Liver (tissue), 9 donors: Measurements from ENCODE around the gene RNF19B. TPM values are rescaled to one million over a fixed set of nuclear protein-coding genes. Genes with fewer than 3 reads are reported as not detected.

Experiments used
- DNase-seq: peaks from one replicate; pipeline ENCODE4 v3.0.0-alpha.2; 2017; ENCODE audit warnings: low spot score
- H3K27ac ChIP-seq, 2 donors: one replicate each; pipeline ENCODE4 v1.7.0; 2013; ENCODE audit warnings: inconsistent platforms in 2 of 2, low read length in 2 of 2, control low read depth in 1 of 2, low read depth in 1 of 2, mild to moderate bottlenecking in 1 of 2
- H3K27me3 ChIP-seq, 4 donors: one replicate each; pipeline versions ENCODE4 v1.6.1 to v1.7.0; 2013; ENCODE audit warnings: low read length in 3 of 4, inconsistent platforms in 1 of 4, mild to moderate bottlenecking in 1 of 4, moderate library complexity in 1 of 4; ENCODE audit not compliant: control insufficient read depth in 4 of 4, insufficient read depth in 4 of 4
- H3K36me3 ChIP-seq, 4 donors: one replicate each; pipeline versions ENCODE4 v1.6.1 to v1.7.0; 2013; ENCODE audit warnings: low read length in 3 of 4, mild to moderate bottlenecking in 3 of 4, low read depth in 1 of 4, moderate library complexity in 1 of 4; ENCODE audit not compliant: control insufficient read depth in 4 of 4, insufficient read depth in 3 of 4
- H3K4me1 ChIP-seq, 4 donors: one replicate each; pipeline versions ENCODE4 v1.6.1 to v1.7.0; 2013; ENCODE audit warnings: low read length in 3 of 4, mild to moderate bottlenecking in 3 of 4, moderate library complexity in 1 of 4; ENCODE audit not compliant: control insufficient read depth in 4 of 4, insufficient read depth in 4 of 4
- H3K4me3 ChIP-seq, 3 donors: one replicate each; pipeline versions ENCODE4 v1.6.1 to v1.7.0; 2013; ENCODE audit warnings: low read length in 3 of 3, control low read depth in 1 of 3, low read depth in 1 of 3, mild to moderate bottlenecking in 1 of 3
- H3K9ac ChIP-seq, 2 donors: one replicate each; pipeline ENCODE4 v1.7.0; 2013; ENCODE audit warnings: low read length in 2 of 2, mild to moderate bottlenecking in 2 of 2, moderate library complexity in 2 of 2, control low read depth in 1 of 2, low read depth in 1 of 2
- H3K9me3 ChIP-seq, 4 donors: one replicate each; pipeline versions ENCODE4 v1.6.1 to v1.7.0; 2013; ENCODE audit warnings: low read length in 3 of 4; ENCODE audit not compliant: control insufficient read depth in 4 of 4
- EGR1 ChIP-seq, 2 donors: IDR thresholded peaks; 2 replicates each; pipeline ENCODE4 v1.6.1; 2016 to 2018; ENCODE audit warnings: antibody characterized with exemption in 2 of 2, low read depth in 2 of 2
- FOXA1 ChIP-seq: IDR thresholded peaks from 2 replicates; pipeline ENCODE4 v1.6.1; 2016; ENCODE audit warnings: antibody characterized with exemption
- FOXA2 ChIP-seq: IDR thresholded peaks from 2 replicates; pipeline ENCODE4 v1.6.1; 2016; ENCODE audit warnings: antibody characterized with exemption
- GABPA ChIP-seq, 2 donors: IDR thresholded peaks in 1 of 2; conservative IDR thresholded peaks in 1 of 2; 2 replicates each; pipeline ENCODE4 v1.6.1; 2016; ENCODE audit warnings: antibody characterized with exemption in 2 of 2, mild to moderate bottlenecking in 1 of 2, moderate library complexity in 1 of 2
- HNF4A ChIP-seq, 2 donors: conservative IDR thresholded peaks; 2 replicates each; pipeline ENCODE4 v1.6.1; 2016; ENCODE audit warnings: antibody characterized with exemption in 2 of 2, mild to moderate bottlenecking in 2 of 2
- HNF4G ChIP-seq: IDR thresholded peaks from 2 replicates; pipeline ENCODE4 v1.6.1; 2016; ENCODE audit warnings: antibody characterized with exemption
- MAX ChIP-seq: IDR thresholded peaks from 2 replicates; pipeline ENCODE4 v1.6.1; 2016; ENCODE audit warnings: antibody characterized with exemption
- NR2F2 ChIP-seq: IDR thresholded peaks from 2 replicates; pipeline ENCODE4 v1.6.1; 2016; ENCODE audit warnings: antibody characterized with exemption
- REST ChIP-seq: IDR thresholded peaks from 2 replicates; pipeline ENCODE4 v1.6.1; 2016; ENCODE audit warnings: antibody characterized with exemption, mild to moderate bottlenecking
- RXRA ChIP-seq, 2 donors: IDR thresholded peaks; 2 replicates each; pipeline ENCODE4 v1.6.1; 2017 to 2018; ENCODE audit warnings: antibody characterized with exemption in 2 of 2, mild to moderate bottlenecking in 1 of 2
- SP1 ChIP-seq: IDR thresholded peaks from 2 replicates; pipeline ENCODE4 v1.6.1; 2018; ENCODE audit warnings: antibody characterized with exemption, mild to moderate bottlenecking
- TAF1 ChIP-seq: conservative IDR thresholded peaks from 2 replicates; pipeline ENCODE4 v1.6.1; 2016; ENCODE audit warnings: antibody characterized with exemption, mild to moderate bottlenecking
- YY1 ChIP-seq: IDR thresholded peaks from 2 replicates; pipeline ENCODE4 v1.6.1; 2016; ENCODE audit warnings: antibody characterized with exemption, mild to moderate bottlenecking
- ZBTB33 ChIP-seq: IDR thresholded peaks from 2 replicates; pipeline ENCODE4 v1.6.1; 2016; ENCODE audit warnings: antibody characterized with exemption
- WGBS: extraction: QIAGEN DNeasy Blood & Tissue Kit; methylation state at CpG from one replicate; pipeline ENCODE4 v1.1.7; 2013; 5-methylcytosine and 5-hydroxymethylcytosine counted together
- polyA plus RNA-seq, 2 donors: library from polyadenylated mRNA; stranded (reverse) in 1 of 2; unstranded in 1 of 2; fragments of 200-250 nt in 1 of 2; fragments of >200 nt in 1 of 2; fragmentation: Nextera tagmentation in 1 of 2; extraction: Ambion mirVana in 1 of 2; gene quantifications; one replicate each; pipeline versions ENCODE4 v1.2.1 to v1.2.3, GENCODE V29; 2013 to 2015
- total RNA-seq, 2 donors: library from RNA; depleted of rRNA; stranded (reverse); fragments of >200 nt; gene quantifications; one replicate each; pipeline ENCODE4 v1.2.3, GENCODE V29; 2014
- donor health status: healthy.
- donor health status: healthy.
- donor health status: healthy.
- donor health status: healthy.
- donor health status: healthy.

The RNF19B gene
- total and polyA plus RNA-seq, 4 donors = 2.2 to 8.3 (median 5.0) TPM

DNA sequence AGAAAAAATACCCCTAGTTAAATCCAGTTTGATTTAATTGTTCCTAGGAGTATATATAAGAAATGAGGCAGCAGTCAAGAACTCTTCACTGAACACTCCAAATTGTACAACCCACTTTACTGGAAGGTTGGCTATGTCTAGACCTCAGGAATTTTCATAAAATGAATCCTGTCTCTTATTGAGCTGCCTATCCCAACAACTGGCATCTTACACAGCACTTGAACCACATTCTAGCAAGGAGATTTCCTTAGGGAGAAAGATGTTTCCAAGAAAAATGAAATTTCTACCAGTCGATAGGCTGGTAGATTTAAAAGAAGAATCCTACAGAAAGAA is 16.3 kb downstream of the RNF19B start:
- Histone ChIP-seq H3K4me3 (no peak overlapping the region), H3K4me1 (peaks cover 4 to 18% (median 15%) of the 10 kb centered on the region in 4 donors), H3K9ac (no peak overlapping the region), H3K27ac (no peak overlapping the region), H3K9me3 (no peaks in the 10 kb centered on the region), H3K36me3 (peaks cover 0 to 21% (median 8%) of the 10 kb centered on the region in 4 donors), H3K27me3 (no peaks in the 10 kb centered on the region)
- DNase-seq = no peak
- WGBS = 94% methylated on average over 1 of the region's 1 CpG
- no peak for TF ChIP-seq SP1
- TF ChIP-seq YY1 = no peak
- TF ChIP-seq HNF4G = no peak
- no peak for TF ChIP-seq FOXA1
- no peak for TF ChIP-seq GABPA (IDR thresholded peaks at IDR 0.05 in 1 of 2, conservative IDR thresholded peaks at IDR 0.05 in 1 of 2)
- TF ChIP-seq EGR1 (IDR thresholded peaks at IDR 0.05; ENCODE audit: low read depth in 2 of 2) = no peak
- TF ChIP-seq ZBTB33 = no peak
- TF ChIP-seq FOXA2 = no peak
- TF ChIP-seq NR2F2 = no peak
- no peak for TF ChIP-seq TAF1
- TF ChIP-seq RXRA (IDR thresholded peaks at IDR 0.05) = no peak
- TF ChIP-seq MAX = no peak

- no peak overlapping the region for H3K4me3 ChIP-seq
- no peak for DNase-seq
- 91% methylated on average over 6 of the region's 6 CpGs for WGBS
- no peak overlapping the region for H3K27ac ChIP-seq
- no peak overlapping the region for H3K9ac ChIP-seq
- no peaks in the 10 kb centered on the region for H3K9me3 ChIP-seq
- TF ChIP-seq REST (no peak), SP1 (no peak), EGR1 (IDR thresholded peaks at IDR 0.05; ENCODE audit: low read depth in 2 of 2) (no peak), HNF4A (conservative IDR thresholded peaks at IDR 0.05) (no peak), MAX (no peak)
- no peaks in the 10 kb centered on the region for H3K27me3 ChIP-seq
- peaks cover 2 to 21% (median 8%) of the 10 kb centered on the region in 4 donors for H3K36me3 ChIP-seq
- H3K4me1 ChIP-seq = peaks cover 4 to 18% (median 15%) of the 10 kb centered on the region in 4 donors
Measured at GRCh38 chr1:32947669-32948389, 16.8 kb downstream of the RNF19B start.
